DOHH2 (cell line): Measurements from ENCODE around the gene GJC1.

Experiments
- H3F3A ChIP-seq: fragments of 200-600 bp; sonication (generic), shearing (Covaris generic); 2 replicates; pipeline ENCODE4 v1.6.0; 2016; ENCODE audit warnings: antibody characterized with exemption, mild to moderate bottlenecking; ENCODE audit not compliant: control insufficient read depth, insufficient read depth
- H3K27ac ChIP-seq: fragments of 200-600 bp; sonication (generic); 2 replicates; pipeline ENCODE4 v1.5.1; 2014; ENCODE audit warnings: low read depth, mild to moderate bottlenecking, low read length, moderate library complexity
- H3K27me3 ChIP-seq: fragments of 200-600 bp; sonication (generic); 2 replicates; pipeline ENCODE4 v1.6.1; 2014; ENCODE audit warnings: mild to moderate bottlenecking, low read length, mixed read lengths; ENCODE audit not compliant: control insufficient read depth
- H3K36me3 ChIP-seq: fragments of 200-600 bp; sonication (generic); 2 replicates; pipeline ENCODE4 v1.6.1; 2014; ENCODE audit warnings: mild to moderate bottlenecking, low read length, moderate library complexity, mixed read lengths; ENCODE audit not compliant: control insufficient read depth
- H3K4me1 ChIP-seq: fragments of 200-600 bp; sonication (generic); 2 replicates; pipeline ENCODE4 v1.6.1; 2014; ENCODE audit warnings: mild to moderate bottlenecking, low read length, mixed read lengths; ENCODE audit not compliant: control insufficient read depth
- H3K4me2 ChIP-seq: fragments of 200-600 bp; sonication (generic); 2 replicates; pipeline ENCODE4 v1.6.0; 2014; ENCODE audit warnings: mild to moderate bottlenecking, low read length, moderate library complexity
- H3K4me3 ChIP-seq: fragments of 200-600 bp; sonication (generic); 2 replicates; pipeline ENCODE4 v1.5.1; 2014; ENCODE audit warnings: mild to moderate bottlenecking, low read length, mixed read lengths
- H3K79me2 ChIP-seq: fragments of 200-600 bp; sonication (generic); 2 replicates; pipeline ENCODE4 v1.6.1; 2014; ENCODE audit warnings: mild to moderate bottlenecking, low read length, mixed read lengths; ENCODE audit not compliant: control insufficient read depth
- H3K9me2 ChIP-seq: fragments of 200-600 bp; sonication (generic); replicated peaks from 2 replicates; pipeline ENCODE4 v1.6.1; 2014; ENCODE audit warnings: mild to moderate bottlenecking, low read length, mixed read lengths; ENCODE audit not compliant: control insufficient read depth
- H3K9me3 ChIP-seq: fragments of 200-600 bp; sonication (generic); 2 replicates; pipeline ENCODE4 v1.6.1; 2014; ENCODE audit warnings: antibody characterized with exemption, low read length, mixed read lengths; ENCODE audit not compliant: control insufficient read depth, insufficient read depth
- H4K20me1 ChIP-seq: fragments of 200-600 bp; sonication (generic); 2 replicates; pipeline ENCODE4 v1.6.0; 2014; ENCODE audit warnings: low read depth, mild to moderate bottlenecking, antibody characterized with exemption, low read length, moderate library complexity; ENCODE audit not compliant: control insufficient read depth, insufficient read depth
- CTCF ChIP-seq: fragments of 200-600 bp; sonication (generic); IDR thresholded peaks from one replicate; pipeline ENCODE4 v1.5.1; 2014; ENCODE audit warnings: antibody characterized with exemption, mild to moderate bottlenecking, low read depth, low read length; ENCODE audit not compliant: poor library complexity, severe bottlenecking
- EZH2phosphoT487 ChIP-seq: fragments of 200-600 bp; sonication (generic); IDR thresholded peaks from 2 replicates; pipeline ENCODE4 v1.6.1; 2017; ENCODE audit warnings: borderline replicate concordance, mild to moderate bottlenecking, antibody characterized with exemption, low read length, moderate library complexity, mixed read lengths

The GJC1 gene

GRCh38 chr17:44848257-44848795, 18.2 kb upstream of the GJC1 start:
- Histone ChIP-seq H3K27ac (no peak overlapping the region), H3K79me2 (no peaks in the 10 kb centered on the region)

GRCh38 chr17:44847586-44847985, 17.5 kb upstream of the GJC1 start, which contains the start of gene HIGD1B:
HIGD1B (plus strand) TSS chr17:44847883; CDS start chr17:44848153, 270 bp downstream.
- Histone ChIP-seq H4K20me1 (no peaks in the 10 kb centered on the region; the same call in 1 of the 2 replicates), H3K9me2 (no peaks in the 10 kb centered on the region), H3K27ac (no peak within 1 kb of the TSS), H3K79me2 (no peaks in the 10 kb centered on the region), H3F3A (no peaks in the 10 kb centered on the region), H3K4me1 (peaks cover 3% of the 10 kb centered on the region; the same call in 1 of the 2 replicates), H3K36me3 (peaks cover 26% of the 10 kb centered on the region), H3K9me3 (no peaks in the 10 kb centered on the region), H3K27me3 (no peaks in the 10 kb centered on the region), H3K4me3 (no peak within 1 kb of the TSS), H3K4me2 (no peak within 1 kb of the TSS)
- no peak for TF ChIP-seq EZH2phosphoT487
- no peak for TF ChIP-seq CTCF

More at GRCh38 chr17:44848257-44848795, 18.2 kb upstream of the GJC1 start:
- H3K4me3 ChIP-seq, result no peak overlapping the region
- H3F3A ChIP-seq, result no peaks in the 10 kb centered on the region
- H3K9me2 ChIP-seq, result no peaks in the 10 kb centered on the region
- TF ChIP-seq CTCF (no peak), EZH2phosphoT487 (no peak)
- no peaks in the 10 kb centered on the region for H3K27me3 ChIP-seq
- peaks cover 31% of the 10 kb centered on the region for H3K36me3 ChIP-seq
- no peaks in the 10 kb centered on the region for H3K9me3 ChIP-seq
- no peaks in the 10 kb centered on the region; the same call in 1 of the 2 replicates for H4K20me1 ChIP-seq
- no peaks in the 10 kb centered on the region for H3K4me1 ChIP-seq
- no peak overlapping the region for H3K4me2 ChIP-seq

- Histone ChIP-seq H3K4me2 (no peak overlapping the region), H4K20me1 (no peaks in the 10 kb centered on the region; the same call in 1 of the 2 replicates), H3K27ac (no peak overlapping the region), H3F3A (no peaks in the 10 kb centered on the region), H3K27me3 (no peaks in the 10 kb centered on the region), H3K9me3 (no peaks in the 10 kb centered on the region), H3K36me3 (peaks cover 16% of the 10 kb centered on the region), H3K9me2 (no peaks in the 10 kb centered on the region), H3K4me1 (peaks cover 4% of the 10 kb centered on the region; the same call in 1 of the 2 replicates), H3K79me2 (no peaks in the 10 kb centered on the region), H3K4me3 (no peak overlapping the region)
- TF ChIP-seq CTCF, result no peak
- TF ChIP-seq EZH2phosphoT487, result no peak
Measured at GRCh38 chr17:44846206-44846605, 16.1 kb upstream of the GJC1 start.
